ENCODE results near the gene RPAP3. TPM values are rescaled to one million over a fixed set of nuclear protein-coding genes. Genes with fewer than 3 reads are reported as not detected.
"Not testable (repeated sequence)": the region's sequence is repeated elsewhere in the genome, so short reads cannot be mapped to it uniquely, and the experiment has no call there.

Gene RPAP3
- total RNA-seq, 2 donors from 2014 or later = 15.0 to 26.5 TPM

DNA sequence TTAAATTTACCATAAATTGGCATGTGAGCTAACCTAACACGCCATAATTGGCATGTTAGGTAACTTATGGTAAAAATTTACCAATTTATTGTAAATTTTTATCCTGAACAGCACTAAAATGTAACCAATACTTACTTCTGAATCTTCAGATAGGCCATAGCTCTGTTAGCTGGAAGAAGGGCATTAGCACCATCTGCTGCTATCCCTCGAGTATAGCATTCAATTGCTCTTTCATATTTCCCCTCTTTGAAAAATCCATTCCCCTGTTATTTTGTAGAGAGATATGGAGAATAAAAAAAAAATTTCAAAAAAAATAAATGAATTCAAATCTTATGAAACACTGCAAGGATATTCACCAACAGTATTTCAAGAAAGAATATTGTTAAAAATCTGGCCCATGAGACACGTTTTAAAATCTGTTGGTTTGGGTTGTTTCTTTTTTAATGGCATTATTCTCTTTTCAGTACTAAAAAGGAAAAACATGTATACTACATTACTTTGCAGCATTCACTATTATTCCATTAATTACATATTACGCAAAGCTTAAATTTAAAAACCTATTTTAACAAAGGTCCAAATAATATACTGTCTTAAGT lies 19.1 kb downstream of the RPAP3 start:
- Histone ChIP-seq H3K9me3 (no peaks in the 10 kb centered on the region), H3K27ac (no peak overlapping the region), H3K27me3 (replicated peaks; ENCODE audit: insufficient read depth) (no peaks in the 10 kb centered on the region), H3K4me1 (replicated peaks) (no peaks in the 10 kb centered on the region), H3K4me3 (no peak overlapping the region), H3K36me3 (no peaks in the 10 kb centered on the region)
- DNase-seq (ENCODE audit: low spot score) = no peak
- 74% methylated on average over 4 of the region's 4 CpGs for WGBS
- intact Hi-C loops (cut with DNase I) = loop anchor here (5.0 kb wide), 1 partner anchor 654 kb away; no protein-coding TSS in a partner anchor
- TF ChIP-seq CTCF (IDR thresholded peaks at IDR 0.05) = peak in 3 of 4 experiments; percentile 33 to 71 (median 58)
- no peak for TF ChIP-seq POLR2AphosphoS5 (IDR thresholded peaks at IDR 0.05)
- no peak for TF ChIP-seq POLR2A (IDR thresholded peaks at IDR 0.05)

DNA sequence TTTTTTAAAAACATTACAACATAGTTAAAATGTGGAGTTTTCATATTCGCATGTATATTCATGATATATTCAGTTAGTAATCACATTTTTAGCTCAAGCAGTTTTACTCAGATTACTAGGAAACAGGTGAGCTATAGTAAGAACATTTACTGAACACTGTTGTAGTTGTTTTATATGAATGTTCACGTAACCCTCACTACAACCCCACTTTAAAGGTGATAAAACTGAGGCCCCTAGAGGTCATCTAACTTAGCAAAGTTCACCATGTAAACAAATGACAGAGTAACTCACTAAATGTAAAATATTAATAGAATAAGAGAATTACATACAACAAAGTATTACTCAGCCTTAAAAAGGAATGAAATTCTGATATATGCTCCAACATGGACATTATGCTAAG lies 26.0 kb downstream of the RPAP3 start:
- 98% methylated on average over 2 of the region's 2 CpGs for WGBS
- H3K36me3 ChIP-seq = no peaks in the 10 kb centered on the region
- TF ChIP-seq POLR2A (IDR thresholded peaks at IDR 0.05) = no peak
- TF ChIP-seq POLR2AphosphoS5 (IDR thresholded peaks at IDR 0.05) = no peak
- no peak for TF ChIP-seq CTCF (IDR thresholded peaks at IDR 0.05)
- no peaks in the 10 kb centered on the region for H3K9me3 ChIP-seq
- H3K4me1 ChIP-seq (replicated peaks) = no peaks in the 10 kb centered on the region
- intact Hi-C loops (cut with DNase I) = no loop called here
- DNase-seq (ENCODE audit: low spot score) = no peak
- H3K4me3 ChIP-seq = no peak overlapping the region
- H3K27ac ChIP-seq = no peak overlapping the region
- H3K27me3 ChIP-seq (replicated peaks; ENCODE audit: insufficient read depth) = no peaks in the 10 kb centered on the region

DNA sequence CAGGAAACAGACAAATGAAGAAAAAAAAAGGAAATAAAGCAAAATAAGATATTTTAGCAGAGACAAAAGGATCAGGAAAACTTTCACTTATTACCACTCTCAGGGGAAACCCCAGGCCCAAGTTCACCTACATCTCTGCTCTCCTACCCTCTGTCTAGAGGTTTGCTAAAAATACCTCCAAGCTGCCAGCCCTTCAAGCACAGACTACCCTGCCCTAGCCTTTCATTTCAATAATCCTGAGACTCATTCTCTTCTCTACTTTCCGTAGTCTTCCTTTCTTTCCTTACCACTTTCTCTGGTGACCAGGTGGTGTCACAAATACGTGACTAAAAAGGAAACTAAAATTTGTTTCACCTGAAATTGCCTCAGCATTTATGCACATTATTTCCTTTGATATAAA lies 33.8 kb downstream of the RPAP3 start:
- intact Hi-C loops (cut with DNase I) = no loop called here

GRCh38 chr12:47667935-47668334 lies 37.9 kb downstream of the RPAP3 start:
- DNase-seq (ENCODE audit: low spot score); intact Hi-C loops (cut with DNase I); H3K27me3 ChIP-seq (replicated peaks; ENCODE audit: insufficient read depth); H3K36me3 ChIP-seq; H3K9me3 ChIP-seq; H3K27ac ChIP-seq; H3K4me3 ChIP-seq; H3K4me1 ChIP-seq (replicated peaks): not testable (repeated sequence)
- 93% methylated on average over 6 of the region's 6 CpGs for WGBS

More for the DNA sequence above, 33.8 kb downstream of the RPAP3 start:
- H3K27me3 ChIP-seq (replicated peaks; ENCODE audit: insufficient read depth) = no peaks in the 10 kb centered on the region
- no peak for TF ChIP-seq CTCF (IDR thresholded peaks at IDR 0.05)
- no peak for TF ChIP-seq POLR2A (IDR thresholded peaks at IDR 0.05)
- 97% methylated on average over 2 of the region's 2 CpGs for WGBS
- no peaks in the 10 kb centered on the region for H3K4me1 ChIP-seq (replicated peaks)
- no peaks in the 10 kb centered on the region for H3K9me3 ChIP-seq
- no peaks in the 10 kb centered on the region for H3K36me3 ChIP-seq
- H3K27ac ChIP-seq = no peak overlapping the region
- no peak for DNase-seq (ENCODE audit: low spot score)
- no peak overlapping the region for H3K4me3 ChIP-seq

- no peak overlapping the region for H3K27ac ChIP-seq
- no peaks in the 10 kb centered on the region for H3K27me3 ChIP-seq (replicated peaks; ENCODE audit: insufficient read depth)
- H3K36me3 ChIP-seq = no peaks in the 10 kb centered on the region
- H3K4me3 ChIP-seq = no peak overlapping the region
- TF ChIP-seq CTCF (IDR thresholded peaks at IDR 0.05) = no peak
- no peak for TF ChIP-seq POLR2A (IDR thresholded peaks at IDR 0.05)
- no peak for TF ChIP-seq POLR2AphosphoS5 (IDR thresholded peaks at IDR 0.05)
- H3K4me1 ChIP-seq (replicated peaks) = peaks cover 2% of the 10 kb centered on the region
- peak; percentile 11 for DNase-seq (ENCODE audit: low spot score)
- intact Hi-C loops (cut with DNase I) = loop anchor here (2.0 to 5.0 kb wide), 2 partner anchors 125 to 186 kb away; no protein-coding TSS in a partner anchor
- 48% methylated on average over 4 of the region's 4 CpGs for whole genome bisulfite sequencing
- no peaks in the 10 kb centered on the region for H3K9me3 ChIP-seq
These were observed 53.2 kb downstream of the RPAP3 start for GRCh38 chr12:47652521-47653234.
